Ishikawa (cell line): Measurements from ENCODE around the gene P3H2.

Source experiments
- CEBPB ChIP-seq: IDR thresholded peaks from 2 replicates; pipeline ENCODE4 v1.6.1; 2012
- CREB1 ChIP-seq: IDR thresholded peaks from 2 replicates; pipeline ENCODE4 v1.6.1; 2012; ENCODE audit warnings: low read depth
- EP300 ChIP-seq: IDR thresholded peaks from 2 replicates; pipeline ENCODE4 v1.6.1; 2012; ENCODE audit warnings: borderline replicate concordance
- FOXM1 ChIP-seq: IDR thresholded peaks from 2 replicates; pipeline ENCODE4 v1.6.1; 2012; ENCODE audit warnings: low read depth, borderline replicate concordance
- RAD21 ChIP-seq: IDR thresholded peaks from 2 replicates; pipeline ENCODE4 v1.6.1; 2012; ENCODE audit warnings: low read depth
- TAF1 ChIP-seq: IDR thresholded peaks from 2 replicates; pipeline ENCODE4 v1.6.1; 2012; ENCODE audit warnings: low read depth, mild to moderate bottlenecking
- TCF12 ChIP-seq: IDR thresholded peaks from 2 replicates; pipeline ENCODE4 v1.6.1; 2012; ENCODE audit warnings: low read depth
- TEAD4 ChIP-seq: IDR thresholded peaks from 2 replicates; pipeline ENCODE4 v1.6.1; 2012
- YY1 ChIP-seq: IDR thresholded peaks from 2 replicates; pipeline ENCODE4 v1.6.1; 2012; ENCODE audit warnings: low read depth
- ZBTB7A ChIP-seq: IDR thresholded peaks from 2 replicates; pipeline ENCODE4 v1.6.1; 2012; ENCODE audit warnings: low read depth
- TF ChIP-seq, protein P1 (sequence below): IDR thresholded peaks from 2 replicates; pipeline ENCODE4 v1.6.1; 2012
- TF ChIP-seq, protein P2 (sequence below): IDR thresholded peaks from 2 replicates; pipeline ENCODE4 v1.6.1; 2012; ENCODE audit warnings: low read depth, mild to moderate bottlenecking

DNA sequence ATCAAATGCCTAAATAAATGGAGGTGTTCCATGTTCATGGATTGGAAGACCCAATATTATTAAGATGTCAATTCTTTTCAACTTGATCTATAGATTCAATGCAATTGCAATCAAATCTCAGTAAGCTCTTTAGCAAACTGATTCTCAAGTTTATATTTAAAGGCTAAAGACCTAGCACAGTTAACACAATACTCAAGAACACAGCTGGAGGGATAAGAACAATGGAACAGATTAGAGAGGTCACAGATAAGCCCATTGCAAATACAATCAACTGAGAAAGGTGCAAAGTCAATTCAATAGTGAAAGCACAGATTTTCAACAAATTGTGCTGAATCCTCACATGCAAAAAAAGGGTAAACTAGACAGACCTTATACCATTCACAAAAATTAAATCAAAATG is 198.9 kb downstream of the P3H2 start:
- TF ChIP-seq, protein P1, sequence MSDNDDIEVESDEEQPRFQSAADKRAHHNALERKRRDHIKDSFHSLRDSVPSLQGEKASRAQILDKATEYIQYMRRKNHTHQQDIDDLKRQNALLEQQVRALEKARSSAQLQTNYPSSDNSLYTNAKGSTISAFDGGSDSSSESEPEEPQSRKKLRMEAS, result no peak
- TF ChIP-seq RAD21, result no peak
- TF ChIP-seq EP300, result no peak
- TF ChIP-seq CREB1, result no peak
- TF ChIP-seq TAF1, result no peak
- TF ChIP-seq CEBPB, result no peak
- TF ChIP-seq, protein P2, sequence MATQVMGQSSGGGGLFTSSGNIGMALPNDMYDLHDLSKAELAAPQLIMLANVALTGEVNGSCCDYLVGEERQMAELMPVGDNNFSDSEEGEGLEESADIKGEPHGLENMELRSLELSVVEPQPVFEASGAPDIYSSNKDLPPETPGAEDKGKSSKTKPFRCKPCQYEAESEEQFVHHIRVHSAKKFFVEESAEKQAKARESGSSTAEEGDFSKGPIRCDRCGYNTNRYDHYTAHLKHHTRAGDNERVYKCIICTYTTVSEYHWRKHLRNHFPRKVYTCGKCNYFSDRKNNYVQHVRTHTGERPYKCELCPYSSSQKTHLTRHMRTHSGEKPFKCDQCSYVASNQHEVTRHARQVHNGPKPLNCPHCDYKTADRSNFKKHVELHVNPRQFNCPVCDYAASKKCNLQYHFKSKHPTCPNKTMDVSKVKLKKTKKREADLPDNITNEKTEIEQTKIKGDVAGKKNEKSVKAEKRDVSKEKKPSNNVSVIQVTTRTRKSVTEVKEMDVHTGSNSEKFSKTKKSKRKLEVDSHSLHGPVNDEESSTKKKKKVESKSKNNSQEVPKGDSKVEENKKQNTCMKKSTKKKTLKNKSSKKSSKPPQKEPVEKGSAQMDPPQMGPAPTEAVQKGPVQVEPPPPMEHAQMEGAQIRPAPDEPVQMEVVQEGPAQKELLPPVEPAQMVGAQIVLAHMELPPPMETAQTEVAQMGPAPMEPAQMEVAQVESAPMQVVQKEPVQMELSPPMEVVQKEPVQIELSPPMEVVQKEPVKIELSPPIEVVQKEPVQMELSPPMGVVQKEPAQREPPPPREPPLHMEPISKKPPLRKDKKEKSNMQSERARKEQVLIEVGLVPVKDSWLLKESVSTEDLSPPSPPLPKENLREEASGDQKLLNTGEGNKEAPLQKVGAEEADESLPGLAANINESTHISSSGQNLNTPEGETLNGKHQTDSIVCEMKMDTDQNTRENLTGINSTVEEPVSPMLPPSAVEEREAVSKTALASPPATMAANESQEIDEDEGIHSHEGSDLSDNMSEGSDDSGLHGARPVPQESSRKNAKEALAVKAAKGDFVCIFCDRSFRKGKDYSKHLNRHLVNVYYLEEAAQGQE, result no peak
- no peak for TF ChIP-seq YY1
- no peak for TF ChIP-seq FOXM1
- no peak for TF ChIP-seq TEAD4
- no peak for TF ChIP-seq ZBTB7A
- no peak for TF ChIP-seq TCF12
